GM19351 (cell line): ENCODE results near the gene WFDC8.
"Not testable (repeated sequence)": the region's sequence is repeated elsewhere in the genome, so short reads cannot be mapped to it uniquely, and the experiment has no call there.

Source experiments
- ATAC-seq: cut with Tn5 transposase; IDR thresholded peaks from one replicate; pipeline ENCODE4 v1.9.1; 2021; ENCODE audit warnings: mild to moderate bottlenecking, moderate library complexity; ENCODE audit not compliant: unreplicated experiment

Gene WFDC8

GRCh38 chr20:45579184-45579583, at the start of gene WFDC8:
Gene WFDC8 (minus strand): TSS chr20:45579284. CDS start chr20:45579247, 37 bp downstream.
- no peak for ATAC-seq

GRCh38 chr20:45626540-45626939, 47.5 kb upstream of the WFDC8 start:
- ATAC-seq, result no peak

- ATAC-seq, result no peak
Measured at GRCh38 chr20:45621593-45621992, 42.5 kb upstream of the WFDC8 start.

- no peak for ATAC-seq
Measured at GRCh38 chr20:45617591-45617990, 38.5 kb upstream of the WFDC8 start.

- no peak for ATAC-seq
Measured at GRCh38 chr20:45612314-45612713, 33.2 kb upstream of the WFDC8 start.

- ATAC-seq, result no peak
Measured at GRCh38 chr20:45611054-45611453, 32.0 kb upstream of the WFDC8 start.

- no peak for ATAC-seq
Measured at GRCh38 chr20:45607810-45608209, 28.7 kb upstream of the WFDC8 start.

GRCh38 chr20:45595235-45595634, 16.2 kb upstream of the WFDC8 start:
- ATAC-seq, result no peak

- no peak for ATAC-seq
Measured at GRCh38 chr20:45593498-45593897, 14.4 kb upstream of the WFDC8 start.

- no peak for ATAC-seq
Measured at GRCh38 chr20:45592574-45593189, 13.6 kb upstream of the WFDC8 start.

- ATAC-seq, result no peak
Measured at GRCh38 chr20:45589725-45590124, 10.6 kb upstream of the WFDC8 start.

- ATAC-seq, result no peak
Measured at GRCh38 chr20:45588800-45589199, 9.7 kb upstream of the WFDC8 start.

- ATAC-seq, result not testable (repeated sequence)
Measured at GRCh38 chr20:45585986-45586385, 6.9 kb upstream of the WFDC8 start.

GRCh38 chr20:45584294-45584693, 5.2 kb upstream of the WFDC8 start:
- ATAC-seq, result not testable (repeated sequence)

- ATAC-seq, result no peak
Measured at GRCh38 chr20:45583502-45583901, 4.4 kb upstream of the WFDC8 start.

GRCh38 chr20:45581702-45582101, 2.6 kb upstream of the WFDC8 start:
- ATAC-seq, result no peak

GRCh38 chr20:45578231-45578630, 853 bp downstream of the WFDC8 start:
- no peak for ATAC-seq

- ATAC-seq, result no peak
Measured at GRCh38 chr20:45576995-45577394, 2.1 kb downstream of the WFDC8 start.

GRCh38 chr20:45575931-45576330, 3.2 kb downstream of the WFDC8 start:
- no peak for ATAC-seq

- not testable (repeated sequence) for ATAC-seq
Measured at GRCh38 chr20:45569650-45570049, 9.4 kb downstream of the WFDC8 start.

GRCh38 chr20:45564760-45565276, 14.3 kb downstream of the WFDC8 start:
- ATAC-seq, result no peak

- no peak for ATAC-seq
Measured at GRCh38 chr20:45555198-45555597, 23.9 kb downstream of the WFDC8 start.

- no peak for ATAC-seq
Measured at GRCh38 chr20:45552456-45552855, 26.6 kb downstream of the WFDC8 start.
